H1 (cell line): ENCODE results near the gene RPP30.

ENCODE experiments used
- BRCA1 ChIP-seq: IDR thresholded peaks from 2 replicates; pipeline ENCODE4 v1.6.1; 2012; ENCODE audit warnings: low read depth, low read length, improper control_type of control experiment
- EP300 ChIP-seq, 2 experiments: IDR thresholded peaks; 1 replicate in 1 of 2; 2 replicates in 1 of 2; pipeline ENCODE4 v1.6.1; 2011 to 2012; ENCODE audit warnings: low read depth in 2 of 2, low read length in 2 of 2, mild to moderate bottlenecking in 2 of 2, borderline replicate concordance in 1 of 2, inconsistent platforms in 1 of 2, moderate library complexity in 1 of 2
- HDAC2 ChIP-seq, 2 experiments: fragments of 300-600 bp in 1 of 2; sonication (generic) in 1 of 2; IDR thresholded peaks; 2 replicates each; pipeline ENCODE4 v1.6.1; 2011 to 2012; ENCODE audit warnings: low read depth in 2 of 2, low read length in 2 of 2, mild to moderate bottlenecking in 2 of 2, moderate library complexity in 2 of 2, borderline replicate concordance in 1 of 2, inconsistent platforms in 1 of 2
- JUN ChIP-seq: IDR thresholded peaks from 2 replicates; pipeline ENCODE4 v1.6.1; 2011; ENCODE audit warnings: low read depth, mild to moderate bottlenecking, improper control_type of control experiment, low read length
- POLR2A ChIP-seq, 2 experiments: IDR thresholded peaks; 1 replicate in 1 of 2; 2 replicates in 1 of 2; pipeline ENCODE4 v1.6.1; 2011; ENCODE audit warnings: low read depth in 2 of 2, low read length in 2 of 2, mild to moderate bottlenecking in 2 of 2; ENCODE audit errors: control extremely low read depth in 1 of 2
- POLR2AphosphoS5 ChIP-seq: IDR thresholded peaks from 2 replicates; pipeline ENCODE4 v1.6.1; 2011; ENCODE audit warnings: low read depth, low read length
- RAD21 ChIP-seq, 2 experiments: IDR thresholded peaks in 1 of 2; conservative IDR thresholded peaks in 1 of 2; 2 replicates each; pipeline ENCODE4 v1.6.1; 2011; ENCODE audit warnings: low read depth in 2 of 2, low read length in 2 of 2, improper control_type of control experiment in 1 of 2, inconsistent platforms in 1 of 2, mild to moderate bottlenecking in 1 of 2, moderate library complexity in 1 of 2
- TCF12 ChIP-seq: IDR thresholded peaks from 2 replicates; pipeline ENCODE4 v1.6.1; 2011; ENCODE audit warnings: low read depth, mild to moderate bottlenecking, low read length
- YY1 ChIP-seq: IDR thresholded peaks from 2 replicates; pipeline ENCODE4 v1.6.1; 2011; ENCODE audit warnings: low read depth, mild to moderate bottlenecking, low read length
- TF ChIP-seq, protein P1 (sequence below), 3 experiments: IDR thresholded peaks; 1 replicate in 2 of 3; 2 replicates in 1 of 3; pipeline versions ENCODE4 v1.5.1 to v1.6.1; 2011; ENCODE audit warnings: low read length in 3 of 3, mild to moderate bottlenecking in 3 of 3, inconsistent platforms in 2 of 3, low read depth in 1 of 3, moderate library complexity in 1 of 3; ENCODE audit not compliant: insufficient read depth in 1 of 3; ENCODE audit errors: control extremely low read depth in 1 of 3
- TF ChIP-seq, protein P2 (sequence below): IDR thresholded peaks from 2 replicates; pipeline ENCODE4 v1.6.1; 2012; ENCODE audit warnings: inconsistent platforms

DNA sequence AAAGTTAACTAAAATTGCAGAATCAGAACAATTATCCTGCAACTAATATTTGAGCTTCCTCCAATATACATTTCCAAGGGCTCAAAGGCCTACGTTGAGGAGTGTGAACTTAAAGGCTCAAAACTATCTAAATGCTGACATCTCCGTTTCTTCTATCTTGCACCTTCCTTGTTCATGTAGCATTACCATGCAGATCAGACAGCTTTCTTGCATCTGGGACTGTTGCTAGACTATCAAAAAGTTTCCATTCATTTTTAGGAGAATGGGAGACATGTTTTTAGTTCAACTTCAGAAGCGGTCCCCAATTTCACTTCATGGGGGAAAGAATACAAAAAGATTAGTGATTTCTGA is 46.2 kb downstream of the RPP30 start:
- no peak for TF ChIP-seq HDAC2 (IDR thresholded peaks at IDR 0.05; ENCODE audit: borderline replicate concordance in 1 of 2, low read depth in 2 of 2, low read length in 2 of 2)
- TF ChIP-seq, protein P1, sequence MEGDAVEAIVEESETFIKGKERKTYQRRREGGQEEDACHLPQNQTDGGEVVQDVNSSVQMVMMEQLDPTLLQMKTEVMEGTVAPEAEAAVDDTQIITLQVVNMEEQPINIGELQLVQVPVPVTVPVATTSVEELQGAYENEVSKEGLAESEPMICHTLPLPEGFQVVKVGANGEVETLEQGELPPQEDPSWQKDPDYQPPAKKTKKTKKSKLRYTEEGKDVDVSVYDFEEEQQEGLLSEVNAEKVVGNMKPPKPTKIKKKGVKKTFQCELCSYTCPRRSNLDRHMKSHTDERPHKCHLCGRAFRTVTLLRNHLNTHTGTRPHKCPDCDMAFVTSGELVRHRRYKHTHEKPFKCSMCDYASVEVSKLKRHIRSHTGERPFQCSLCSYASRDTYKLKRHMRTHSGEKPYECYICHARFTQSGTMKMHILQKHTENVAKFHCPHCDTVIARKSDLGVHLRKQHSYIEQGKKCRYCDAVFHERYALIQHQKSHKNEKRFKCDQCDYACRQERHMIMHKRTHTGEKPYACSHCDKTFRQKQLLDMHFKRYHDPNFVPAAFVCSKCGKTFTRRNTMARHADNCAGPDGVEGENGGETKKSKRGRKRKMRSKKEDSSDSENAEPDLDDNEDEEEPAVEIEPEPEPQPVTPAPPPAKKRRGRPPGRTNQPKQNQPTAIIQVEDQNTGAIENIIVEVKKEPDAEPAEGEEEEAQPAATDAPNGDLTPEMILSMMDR (IDR thresholded peaks at IDR 0.05; ENCODE audit: control extremely low read depth in 1 of 3, insufficient read depth in 1 of 3, low read depth in 1 of 3, low read length in 3 of 3) = no peak
- TF ChIP-seq RAD21 (IDR thresholded peaks at IDR 0.05 in 1 of 2, conservative IDR thresholded peaks at IDR 0.05 in 1 of 2; ENCODE audit: low read depth in 2 of 2, low read length in 2 of 2) = no peak
- TF ChIP-seq EP300 (IDR thresholded peaks at IDR 0.05; ENCODE audit: borderline replicate concordance in 1 of 2, low read depth in 2 of 2, low read length in 2 of 2) = no peak
- TF ChIP-seq POLR2AphosphoS5 = no peak
- no peak for TF ChIP-seq JUN
- TF ChIP-seq YY1 = no peak
- no peak for TF ChIP-seq TCF12
- TF ChIP-seq, protein P2, sequence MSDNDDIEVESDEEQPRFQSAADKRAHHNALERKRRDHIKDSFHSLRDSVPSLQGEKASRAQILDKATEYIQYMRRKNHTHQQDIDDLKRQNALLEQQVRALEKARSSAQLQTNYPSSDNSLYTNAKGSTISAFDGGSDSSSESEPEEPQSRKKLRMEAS = no peak
- no peak for TF ChIP-seq BRCA1
- no peak for TF ChIP-seq POLR2A (IDR thresholded peaks at IDR 0.05; ENCODE audit: control extremely low read depth in 1 of 2, low read depth in 2 of 2, low read length in 2 of 2)
